HuH-7.5 (cell line): ENCODE measurements around the gene CSPG4.
"Not testable (repeated sequence)": the region's sequence is repeated elsewhere in the genome, so short reads cannot be mapped to it uniquely, and the experiment has no call there.

ENCODE experiments used
- DNase-seq: peaks from one replicate; pipeline ENCODE4 v3.0.0; 2011; ENCODE audit warnings: low spot score

CSPG4 gene

GRCh38 chr15:75688278-75688557 lies 24.4 kb downstream of the CSPG4 start:
- DNase-seq = no peak

GRCh38 chr15:75687486-75688277 lies 25.0 kb downstream of the CSPG4 start:
- no peak for DNase-seq

- peak; percentile 91 for DNase-seq
Measured at GRCh38 chr15:75686212-75686642, 26.4 kb downstream of the CSPG4 start.

GRCh38 chr15:75685195-75685594 lies 27.5 kb downstream of the CSPG4 start:
- DNase-seq = no peak

- no peak for DNase-seq
Measured at GRCh38 chr15:75684648-75685047, 28.0 kb downstream of the CSPG4 start.

GRCh38 chr15:75683646-75684312 lies 28.9 kb downstream of the CSPG4 start:
- DNase-seq = peak; percentile 98

GRCh38 chr15:75682181-75683135 lies 30.2 kb downstream of the CSPG4 start:
- DNase-seq = no peak

GRCh38 chr15:75680007-75680789 lies 32.5 kb downstream of the CSPG4 start:
- no peak for DNase-seq

GRCh38 chr15:75678324-75678690 lies 34.3 kb downstream of the CSPG4 start:
- not testable (repeated sequence) for DNase-seq

- DNase-seq = no peak
Measured at GRCh38 chr15:75677465-75678323, 35.0 kb downstream of the CSPG4 start.

- no peak for DNase-seq
Measured at GRCh38 chr15:75676688-75677464, 35.8 kb downstream of the CSPG4 start.

- DNase-seq = no peak
Measured at GRCh38 chr15:75675579-75676404, 36.9 kb downstream of the CSPG4 start.

GRCh38 chr15:75674366-75674765 lies 38.3 kb downstream of the CSPG4 start:
- no peak for DNase-seq

GRCh38 chr15:75673426-75674235 lies 39.0 kb downstream of the CSPG4 start:
- DNase-seq = no peak

GRCh38 chr15:75672646-75673425 lies 39.8 kb downstream of the CSPG4 start:
- DNase-seq = no peak

- no peak for DNase-seq
Measured at GRCh38 chr15:75671730-75672602, 40.7 kb downstream of the CSPG4 start.

GRCh38 chr15:75669879-75670212 lies 42.8 kb downstream of the CSPG4 start:
- no peak for DNase-seq
